Brain microvascular endothelial cell (primary cell): ENCODE measurements around the gene KRTAP10-12.

Experiments
- DNase-seq: peaks from one replicate; pipeline ENCODE4 v3.0.0-alpha.2; 2020
- H3K27ac ChIP-seq: fragments of 250-450 bp; sonication (Bioruptor Pico); 2 replicates; pipeline ENCODE4 v1.5.1; 2020; ENCODE audit warnings: mild to moderate bottlenecking, moderate library complexity
- H3K27me3 ChIP-seq: fragments of 250-450 bp; sonication (Bioruptor Pico); replicated peaks from 2 replicates; pipeline ENCODE4 v1.5.1; 2020; ENCODE audit warnings: mild to moderate bottlenecking
- H3K36me3 ChIP-seq: fragments of 250-450 bp; sonication (Bioruptor Pico); replicated peaks from 2 replicates; pipeline ENCODE4 v1.5.1; 2020; ENCODE audit warnings: mild to moderate bottlenecking
- H3K4me3 ChIP-seq: 2 replicates; pipeline ENCODE4 v1.5.1; 2011; ENCODE audit warnings: low read depth, mild to moderate bottlenecking, control low read depth, low read length, moderate library complexity
- in situ Hi-C: cut with HindIII; loops from 2 replicates; pipeline ENCODE4 v1.10.0; 2017; ENCODE audit warnings: low sequenced_read_pairs, low pct_ligation_motif_present
- TF ChIP-seq, protein P1 (sequence below): IDR thresholded peaks from 2 replicates; pipeline ENCODE4 v1.5.1; 2011; ENCODE audit warnings: low read depth, mild to moderate bottlenecking, moderate library complexity, low read length, control low read depth, inconsistent platforms; ENCODE audit errors: missing control alignments

The KRTAP10-12 gene

DNA sequence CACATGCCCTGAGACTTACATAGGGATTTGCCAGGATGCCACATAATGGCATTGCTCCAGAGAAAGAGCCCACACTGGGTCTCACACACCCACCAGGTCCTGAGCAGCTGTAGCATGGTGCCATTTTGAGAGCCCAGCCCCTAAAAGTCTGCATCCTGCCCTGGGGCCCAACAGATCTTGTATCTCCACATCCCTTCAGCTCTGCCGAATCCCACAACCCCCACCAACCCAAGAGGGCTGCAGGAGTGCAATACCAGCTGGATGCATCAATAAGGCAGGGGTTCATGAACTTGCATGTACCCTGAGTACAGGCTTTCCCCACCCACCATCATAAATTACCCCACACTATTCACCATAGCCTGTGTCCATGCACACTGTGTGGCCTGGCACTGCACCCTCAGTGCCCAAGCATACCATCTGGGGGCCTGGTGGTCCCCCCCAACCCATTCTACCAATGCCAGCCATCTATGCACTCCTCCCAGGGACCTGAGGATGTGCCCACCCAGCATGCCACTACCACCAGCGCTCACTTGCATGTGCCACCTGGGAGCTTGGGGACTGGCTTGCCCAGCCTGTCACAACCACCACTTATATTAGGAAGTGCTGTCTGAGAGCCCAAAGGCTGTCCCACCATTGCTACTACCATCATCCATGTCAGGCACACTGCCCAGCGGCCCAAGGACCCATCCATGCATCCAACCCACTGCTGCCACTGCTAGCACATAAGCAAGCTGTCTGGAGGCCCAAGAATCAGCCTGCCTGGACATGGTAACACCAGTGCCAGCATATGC is 26.1 kb upstream of the KRTAP10-12 start:
- in situ Hi-C loops = no loop called here

DNA sequence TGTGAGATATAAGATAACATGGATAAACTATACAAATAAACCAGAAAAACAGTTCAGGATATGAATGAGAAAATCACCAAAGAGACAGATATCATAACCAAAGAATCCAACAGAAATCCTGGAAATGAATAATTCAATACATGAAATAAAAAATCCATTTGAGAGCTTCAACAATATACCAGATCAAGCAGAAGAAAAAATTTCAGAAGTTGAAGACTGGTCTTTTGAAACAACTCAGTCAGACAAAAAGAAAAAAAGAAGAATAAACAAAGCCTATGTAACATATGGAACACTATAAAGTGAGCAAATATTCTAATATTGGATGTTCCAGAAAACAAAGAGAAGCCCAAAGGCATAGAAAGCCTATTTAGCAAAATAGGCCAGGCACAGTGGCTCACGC is 25.1 kb upstream of the KRTAP10-12 start:
- in situ Hi-C loops = no loop called here
- TF ChIP-seq, protein P1, sequence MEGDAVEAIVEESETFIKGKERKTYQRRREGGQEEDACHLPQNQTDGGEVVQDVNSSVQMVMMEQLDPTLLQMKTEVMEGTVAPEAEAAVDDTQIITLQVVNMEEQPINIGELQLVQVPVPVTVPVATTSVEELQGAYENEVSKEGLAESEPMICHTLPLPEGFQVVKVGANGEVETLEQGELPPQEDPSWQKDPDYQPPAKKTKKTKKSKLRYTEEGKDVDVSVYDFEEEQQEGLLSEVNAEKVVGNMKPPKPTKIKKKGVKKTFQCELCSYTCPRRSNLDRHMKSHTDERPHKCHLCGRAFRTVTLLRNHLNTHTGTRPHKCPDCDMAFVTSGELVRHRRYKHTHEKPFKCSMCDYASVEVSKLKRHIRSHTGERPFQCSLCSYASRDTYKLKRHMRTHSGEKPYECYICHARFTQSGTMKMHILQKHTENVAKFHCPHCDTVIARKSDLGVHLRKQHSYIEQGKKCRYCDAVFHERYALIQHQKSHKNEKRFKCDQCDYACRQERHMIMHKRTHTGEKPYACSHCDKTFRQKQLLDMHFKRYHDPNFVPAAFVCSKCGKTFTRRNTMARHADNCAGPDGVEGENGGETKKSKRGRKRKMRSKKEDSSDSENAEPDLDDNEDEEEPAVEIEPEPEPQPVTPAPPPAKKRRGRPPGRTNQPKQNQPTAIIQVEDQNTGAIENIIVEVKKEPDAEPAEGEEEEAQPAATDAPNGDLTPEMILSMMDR = no peak

More for the DNA sequence above, 26.1 kb upstream of the KRTAP10-12 start:
- TF ChIP-seq, protein P1 = no peak
- no peak overlapping the region for H3K27ac ChIP-seq
- no peak overlapping the region for H3K4me3 ChIP-seq
- H3K36me3 ChIP-seq = no peaks in the 10 kb centered on the region
- H3K27me3 ChIP-seq = no peaks in the 10 kb centered on the region
- no peak for DNase-seq

DNA sequence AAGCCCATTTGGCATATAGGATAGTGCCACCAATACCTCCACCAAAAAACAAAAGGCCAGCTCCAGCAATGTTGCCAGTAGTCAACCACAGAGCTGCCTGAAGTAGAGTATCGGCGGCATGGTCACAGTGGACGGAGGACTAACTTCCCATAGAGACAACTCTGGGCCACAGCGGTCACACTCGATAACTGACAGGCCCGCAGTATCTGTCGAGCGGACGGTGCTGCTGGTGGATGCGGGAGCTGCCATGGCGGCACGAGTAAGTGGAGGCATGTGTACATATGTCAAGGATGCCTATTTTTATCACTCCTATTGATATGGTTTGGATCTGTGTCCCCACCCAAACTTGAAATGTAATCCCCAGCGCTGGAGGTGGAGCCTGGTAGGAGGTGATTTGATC is 19.1 kb upstream of the KRTAP10-12 start:
- H3K4me3 ChIP-seq = no peak overlapping the region
- H3K27me3 ChIP-seq = no peaks in the 10 kb centered on the region
- in situ Hi-C loops = no loop called here
- H3K27ac ChIP-seq = no peak overlapping the region
- no peak for DNase-seq
- H3K36me3 ChIP-seq = no peaks in the 10 kb centered on the region
- TF ChIP-seq, protein P1 = no peak

More for the DNA sequence above, 25.1 kb upstream of the KRTAP10-12 start:
- Histone ChIP-seq H3K27me3 (no peaks in the 10 kb centered on the region), H3K4me3 (no peak overlapping the region), H3K36me3 (no peaks in the 10 kb centered on the region), H3K27ac (no peak overlapping the region)
- DNase-seq = no peak

DNA sequence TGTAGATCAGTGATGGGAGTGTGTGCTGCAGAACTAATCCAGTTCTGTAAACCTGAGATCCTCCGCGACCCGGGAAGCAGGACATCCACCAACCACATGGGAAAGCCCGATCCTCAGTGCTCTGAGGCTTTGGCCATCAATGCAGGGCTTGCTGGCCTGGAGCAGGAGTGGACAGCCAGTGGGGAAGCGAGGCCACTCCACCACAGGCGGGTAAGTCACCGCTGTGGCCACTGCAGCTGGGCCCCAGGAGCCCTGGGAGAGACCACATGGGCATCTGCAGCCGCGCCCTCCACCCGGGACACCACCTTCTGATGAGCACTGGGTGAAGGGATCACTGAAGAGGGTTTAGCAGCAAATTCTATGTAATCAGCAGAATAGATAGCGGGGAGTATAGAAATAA is 15.8 kb upstream of the KRTAP10-12 start:
- in situ Hi-C loops = no loop called here
- Histone ChIP-seq H3K36me3 (no peaks in the 10 kb centered on the region), H3K4me3 (no peak overlapping the region), H3K27me3 (no peaks in the 10 kb centered on the region), H3K27ac (no peak overlapping the region)
- no peak for DNase-seq
- TF ChIP-seq, protein P1 = no peak

DNA sequence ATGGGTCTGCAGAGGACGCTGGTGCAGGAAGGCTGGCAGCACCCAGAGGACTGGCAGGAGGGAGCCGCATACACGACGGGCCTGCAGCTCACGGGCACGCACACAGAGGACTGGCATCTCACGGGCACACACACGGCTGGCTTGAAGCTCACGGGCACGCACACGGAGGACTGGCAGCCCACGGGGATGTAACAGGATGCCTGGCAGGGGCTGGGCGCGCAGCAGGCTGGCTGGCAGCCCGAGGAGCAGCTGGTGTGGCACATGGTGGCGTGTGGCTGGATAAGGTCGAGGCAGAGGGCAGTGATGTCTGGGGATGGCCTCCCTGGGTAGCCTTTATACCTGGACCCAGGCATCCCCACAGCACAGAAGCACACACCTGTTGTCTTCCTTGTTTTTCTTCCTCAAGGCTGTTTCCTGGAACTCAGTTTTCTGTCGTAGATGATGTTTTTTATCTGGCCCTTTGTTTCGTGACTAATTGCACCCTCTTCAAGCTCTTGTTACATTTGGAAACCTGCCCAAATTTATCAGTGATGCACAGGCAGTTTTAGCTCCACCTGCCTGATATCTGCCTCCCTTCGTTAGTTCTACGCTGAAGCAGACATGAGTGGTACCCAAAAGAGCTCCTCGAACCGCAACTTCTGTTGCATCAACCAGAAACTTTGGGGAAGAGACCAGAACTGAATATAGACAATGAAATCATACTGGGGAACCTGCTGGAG is 15.0 kb upstream of the KRTAP10-12 start, which contains the start of gene KRTAP12-1:
KRTAP12-1 (minus strand) TSS at position 303 of the 719 bp plus-strand sequence; CDS start at position 263, 40 bp downstream.
- in situ Hi-C loops = no loop called here
- Histone ChIP-seq H3K4me3 (no peak within 1 kb of the TSS), H3K27ac (no peak within 1 kb of the TSS), H3K36me3 (no peaks in the 10 kb centered on the region), H3K27me3 (peaks cover 4% of the 10 kb centered on the region)
- TF ChIP-seq, protein P1 = no peak
- no peak for DNase-seq
